PC-9 (cell line): ENCODE measurements around the gene ALDOA.

ENCODE experiments used
- CTCF ChIP-seq: fragments of 200-600 bp; sonication (generic); conservative IDR thresholded peaks from 2 replicates; pipeline ENCODE4 v1.6.1; 2017; ENCODE audit warnings: mixed run types, antibody characterized with exemption, mild to moderate bottlenecking, moderate library complexity
- EZH2 ChIP-seq: fragments of 200-600 bp; sonication (generic); IDR thresholded peaks from 2 replicates; pipeline ENCODE4 v1.8.0; 2017; ENCODE audit warnings: antibody characterized with exemption, low read depth

GRCh38 chr16:30104090-30104489 is 38.5 kb downstream of the ALDOA start:
- TF ChIP-seq CTCF (no peak), EZH2 (no peak)
